HEK293 (cell line): ENCODE results near the gene NRP2.

Source experiments
- CTCF ChIA-PET: fragments of 350-600 bp; formaldehyde crosslinking; extraction: SDS; loops from one replicate; lab custom pipeline; 2021; ENCODE audit warnings: antibody characterized with exemption; lab: Yijun Ruan, JAX
- POLR2A ChIA-PET: fragments of 300-600 bp; formaldehyde crosslinking; extraction: SDS; loops from one replicate; lab custom pipeline; 2020; ENCODE audit warnings: antibody characterized with exemption, inconsistent platforms; lab: Yijun Ruan, JAX
- H3K27ac ChIP-seq: fragments of 200-500 bp; sonication (Bioruptor generic); 2 replicates; pipeline ENCODE4 v1.5.1; 2014; ENCODE audit warnings: low read depth, low read length, control low read depth, inconsistent platforms; ENCODE audit errors: extremely low read depth
- H3K36me3 ChIP-seq, 2 experiments: fragments of 200-500 bp in 1 of 2; sonication (Bioruptor generic) in 1 of 2; 1 replicate in 1 of 2; 2 replicates in 1 of 2; pipeline ENCODE4 v1.5.1; 2014 to 2017; ENCODE audit warnings: inconsistent platforms in 2 of 2, low read length in 2 of 2; ENCODE audit not compliant: control insufficient read depth in 2 of 2, insufficient read depth in 1 of 2
- H3K4me1 ChIP-seq: fragments of 200-500 bp; sonication (Bioruptor generic); 2 replicates; pipeline ENCODE4 v1.5.1; 2014; ENCODE audit warnings: mild to moderate bottlenecking, low read length, inconsistent platforms; ENCODE audit not compliant: control insufficient read depth, insufficient read depth
- H3K4me3 ChIP-seq: 2 replicates; pipeline ENCODE4 v1.5.1; 2011; ENCODE audit warnings: low read depth, mild to moderate bottlenecking, control low read depth, low read length, moderate library complexity
- H3K9me3 ChIP-seq: fragments of 200-500 bp; sonication (Bioruptor generic); 2 replicates; pipeline ENCODE4 v1.5.1; 2014; ENCODE audit warnings: low read depth, low read length, inconsistent platforms; ENCODE audit not compliant: control insufficient read depth, insufficient read depth
- SP2 ChIP-seq: fragments of 450-650 bp; formaldehyde crosslinking; IDR thresholded peaks from 2 replicates; pipeline ENCODE4 v1.5.1; 2016; ENCODE audit warnings: missing biosample characterization, missing genetic modification characterization
- SP3 ChIP-seq: fragments of 450-650 bp; formaldehyde crosslinking; IDR thresholded peaks from 2 replicates; pipeline ENCODE4 v1.5.1; 2016; ENCODE audit warnings: missing biosample characterization, missing genetic modification characterization
- YY1 ChIP-seq: fragments of 450-650 bp; formaldehyde crosslinking; IDR thresholded peaks from 2 replicates; pipeline ENCODE4 v1.5.1; 2018; ENCODE audit warnings: missing biosample characterization, missing genetic modification characterization
- ZEB2 ChIP-seq: fragments of 450-650 bp; formaldehyde crosslinking; IDR thresholded peaks from 2 replicates; pipeline ENCODE4 v1.5.1; 2016; ENCODE audit warnings: missing biosample characterization, missing genetic modification characterization
- ZNF10 ChIP-seq: fragments of 450-650 bp; formaldehyde crosslinking; IDR thresholded peaks from 2 replicates; pipeline ENCODE4 v1.5.1; 2017; ENCODE audit warnings: missing biosample characterization, missing genetic modification characterization
- ZNF146 ChIP-seq: fragments of 450-650 bp; formaldehyde crosslinking; IDR thresholded peaks from 2 replicates; pipeline ENCODE4 v1.5.1; 2016; ENCODE audit warnings: missing biosample characterization, missing genetic modification characterization
- ZNF350 ChIP-seq: fragments of 450-650 bp; formaldehyde crosslinking; IDR thresholded peaks from 2 replicates; pipeline ENCODE4 v1.5.0; 2017; ENCODE audit warnings: missing biosample characterization, mild to moderate bottlenecking, missing genetic modification characterization
- ZNF548 ChIP-seq: fragments of 450-650 bp; formaldehyde crosslinking; IDR thresholded peaks from 2 replicates; pipeline ENCODE4 v1.5.1; 2016; ENCODE audit warnings: missing biosample characterization, missing genetic modification characterization
- ZNF660 ChIP-seq: fragments of 450-650 bp; IDR thresholded peaks from 2 replicates; pipeline ENCODE4 v1.5.1; 2018; ENCODE audit warnings: missing biosample characterization, mild to moderate bottlenecking, missing genetic modification characterization
- ZNF747 ChIP-seq: fragments of 450-650 bp; formaldehyde crosslinking; IDR thresholded peaks from 2 replicates; pipeline ENCODE4 v1.5.1; 2016; ENCODE audit warnings: missing biosample characterization, missing genetic modification characterization
- ZNF768 ChIP-seq: fragments of 450-650 bp; formaldehyde crosslinking; IDR thresholded peaks from 2 replicates; pipeline ENCODE4 v1.5.1; 2018; ENCODE audit warnings: missing biosample characterization, mild to moderate bottlenecking, missing genetic modification characterization
- ZNF785 ChIP-seq: fragments of 450-650 bp; formaldehyde crosslinking; IDR thresholded peaks from 2 replicates; pipeline ENCODE4 v1.5.1; 2016; ENCODE audit warnings: missing biosample characterization, missing genetic modification characterization
- ZNF830 ChIP-seq: fragments of 450-650 bp; IDR thresholded peaks from 2 replicates; pipeline ENCODE4 v1.5.0; 2018; ENCODE audit warnings: missing biosample characterization, missing genetic modification characterization, low read depth, mild to moderate bottlenecking, moderate library complexity
- TF ChIP-seq, protein P1 (sequence below): fragments of 450-650 bp; formaldehyde crosslinking; conservative IDR thresholded peaks from 2 replicates; pipeline ENCODE4 v1.5.1; 2016; ENCODE audit warnings: low read depth, missing biosample characterization, missing genetic modification characterization
- TF ChIP-seq, protein P2 (sequence below): fragments of 450-650 bp; formaldehyde crosslinking; IDR thresholded peaks from 2 replicates; pipeline ENCODE4 v1.5.1; 2016; ENCODE audit warnings: missing biosample characterization, missing genetic modification characterization
- TF ChIP-seq, protein P3 (sequence below): fragments of 450-650 bp; formaldehyde crosslinking; IDR thresholded peaks from 2 replicates; pipeline ENCODE4; 2016; ENCODE audit warnings: missing biosample characterization, missing genetic modification characterization
- TF ChIP-seq, protein P4 (sequence below): sonication (generic); formaldehyde crosslinking; IDR thresholded peaks from 2 replicates; pipeline ENCODE4 v1.8.1; 2022; ENCODE audit warnings: mild to moderate bottlenecking, moderate library complexity, missing genetic modification reagents

NRP2 gene

DNA sequence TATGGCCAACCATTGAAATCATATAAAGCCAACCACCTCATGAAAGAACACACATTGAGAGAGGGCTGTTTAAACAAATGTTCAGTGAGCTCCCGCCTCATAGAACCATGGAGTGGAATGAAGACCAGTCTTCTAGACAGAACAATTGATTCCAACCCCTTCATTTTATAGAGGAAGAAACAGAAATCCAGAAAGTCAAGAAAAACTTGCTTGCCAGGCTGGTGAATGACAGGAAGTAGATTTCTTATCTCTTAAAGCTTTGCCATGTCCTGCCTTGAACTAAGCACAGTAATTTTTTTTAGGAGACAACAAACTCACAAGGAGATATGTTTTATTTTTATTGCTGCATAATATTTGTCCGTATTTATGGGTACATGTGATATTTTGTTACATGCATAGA, 16.5 kb upstream of the NRP2 start (continued):
- no peak for TF ChIP-seq SP2
- TF ChIP-seq ZNF747: no peak
- TF ChIP-seq ZNF768: no peak
- no peak for TF ChIP-seq ZNF785 (tag by site-specific recombination)
- no peak for TF ChIP-seq ZNF146 (tag by site-specific recombination)
- TF ChIP-seq, protein P1, sequence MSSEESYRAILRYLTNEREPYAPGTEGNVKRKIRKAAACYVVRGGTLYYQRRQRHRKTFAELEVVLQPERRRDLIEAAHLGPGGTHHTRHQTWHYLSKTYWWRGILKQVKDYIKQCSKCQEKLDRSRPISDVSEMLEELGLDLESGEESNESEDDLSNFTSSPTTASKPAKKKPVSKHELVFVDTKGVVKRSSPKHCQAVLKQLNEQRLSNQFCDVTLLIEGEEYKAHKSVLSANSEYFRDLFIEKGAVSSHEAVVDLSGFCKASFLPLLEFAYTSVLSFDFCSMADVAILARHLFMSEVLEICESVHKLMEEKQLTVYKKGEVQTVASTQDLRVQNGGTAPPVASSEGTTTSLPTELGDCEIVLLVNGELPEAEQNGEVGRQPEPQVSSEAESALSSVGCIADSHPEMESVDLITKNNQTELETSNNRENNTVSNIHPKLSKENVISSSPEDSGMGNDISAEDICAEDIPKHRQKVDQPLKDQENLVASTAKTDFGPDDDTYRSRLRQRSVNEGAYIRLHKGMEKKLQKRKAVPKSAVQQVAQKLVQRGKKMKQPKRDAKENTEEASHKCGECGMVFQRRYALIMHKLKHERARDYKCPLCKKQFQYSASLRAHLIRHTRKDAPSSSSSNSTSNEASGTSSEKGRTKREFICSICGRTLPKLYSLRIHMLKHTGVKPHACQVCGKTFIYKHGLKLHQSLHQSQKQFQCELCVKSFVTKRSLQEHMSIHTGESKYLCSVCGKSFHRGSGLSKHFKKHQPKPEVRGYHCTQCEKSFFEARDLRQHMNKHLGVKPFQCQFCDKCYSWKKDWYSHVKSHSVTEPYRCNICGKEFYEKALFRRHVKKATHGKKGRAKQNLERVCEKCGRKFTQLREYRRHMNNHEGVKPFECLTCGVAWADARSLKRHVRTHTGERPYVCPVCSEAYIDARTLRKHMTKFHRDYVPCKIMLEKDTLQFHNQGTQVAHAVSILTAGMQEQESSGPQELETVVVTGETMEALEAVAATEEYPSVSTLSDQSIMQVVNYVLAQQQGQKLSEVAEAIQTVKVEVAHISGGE (tag by site-specific recombination): no peak

DNA sequence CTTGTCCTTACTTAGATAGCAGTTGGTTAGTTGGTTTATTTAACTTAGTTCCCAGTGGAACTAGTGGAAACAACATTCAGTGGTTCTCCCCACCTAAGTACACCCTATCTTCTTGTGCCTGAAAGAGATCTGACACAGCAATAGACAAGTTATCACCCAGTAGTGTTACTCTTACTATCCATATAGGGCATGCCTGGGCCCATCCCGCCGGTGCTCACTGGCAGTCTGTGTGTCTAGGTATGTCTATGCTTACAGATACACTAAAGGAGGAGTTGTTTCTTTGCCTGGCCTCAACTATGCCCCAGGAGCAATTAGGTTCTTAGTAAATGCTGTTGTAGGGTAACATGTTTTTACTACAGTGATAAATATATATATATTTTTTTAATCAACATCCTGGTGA, 12.0 kb upstream of the NRP2 start:
- TF ChIP-seq ZNF10 (tag by site-specific recombination) (no peak), ZNF830 (no peak), YY1 (tag by site-specific recombination) (no peak), ZEB2 (tag by site-specific recombination) (no peak), ZNF548 (tag by site-specific recombination) (no peak), ZNF660 (tag by site-specific recombination) (no peak), SP3 (tag by site-specific recombination) (no peak), ZNF350 (tag by site-specific recombination) (no peak)
- TF ChIP-seq, protein P2, sequence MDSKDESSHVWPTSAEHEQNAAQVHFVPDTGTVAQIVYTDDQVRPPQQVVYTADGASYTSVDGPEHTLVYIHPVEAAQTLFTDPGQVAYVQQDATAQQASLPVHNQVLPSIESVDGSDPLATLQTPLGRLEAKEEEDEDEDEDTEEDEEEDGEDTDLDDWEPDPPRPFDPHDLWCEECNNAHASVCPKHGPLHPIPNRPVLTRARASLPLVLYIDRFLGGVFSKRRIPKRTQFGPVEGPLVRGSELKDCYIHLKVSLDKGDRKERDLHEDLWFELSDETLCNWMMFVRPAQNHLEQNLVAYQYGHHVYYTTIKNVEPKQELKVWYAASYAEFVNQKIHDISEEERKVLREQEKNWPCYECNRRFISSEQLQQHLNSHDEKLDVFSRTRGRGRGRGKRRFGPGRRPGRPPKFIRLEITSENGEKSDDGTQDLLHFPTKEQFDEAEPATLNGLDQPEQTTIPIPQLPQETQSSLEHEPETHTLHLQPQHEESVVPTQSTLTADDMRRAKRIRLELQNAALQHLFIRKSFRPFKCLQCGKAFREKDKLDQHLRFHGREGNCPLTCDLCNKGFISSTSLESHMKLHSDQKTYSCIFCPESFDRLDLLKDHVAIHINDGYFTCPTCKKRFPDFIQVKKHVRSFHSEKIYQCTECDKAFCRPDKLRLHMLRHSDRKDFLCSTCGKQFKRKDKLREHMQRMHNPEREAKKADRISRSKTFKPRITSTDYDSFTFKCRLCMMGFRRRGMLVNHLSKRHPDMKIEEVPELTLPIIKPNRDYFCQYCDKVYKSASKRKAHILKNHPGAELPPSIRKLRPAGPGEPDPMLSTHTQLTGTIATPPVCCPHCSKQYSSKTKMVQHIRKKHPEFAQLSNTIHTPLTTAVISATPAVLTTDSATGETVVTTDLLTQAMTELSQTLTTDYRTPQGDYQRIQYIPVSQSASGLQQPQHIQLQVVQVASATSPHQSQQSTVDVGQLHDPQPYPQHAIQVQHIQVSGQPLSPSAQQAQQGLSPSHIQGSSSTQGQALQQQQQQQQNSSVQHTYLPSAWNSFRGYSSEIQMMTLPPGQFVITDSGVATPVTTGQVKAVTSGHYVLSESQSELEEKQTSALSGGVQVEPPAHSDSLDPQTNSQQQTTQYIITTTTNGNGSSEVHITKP (tag by site-specific recombination): no peak
- TF ChIP-seq, protein P3, sequence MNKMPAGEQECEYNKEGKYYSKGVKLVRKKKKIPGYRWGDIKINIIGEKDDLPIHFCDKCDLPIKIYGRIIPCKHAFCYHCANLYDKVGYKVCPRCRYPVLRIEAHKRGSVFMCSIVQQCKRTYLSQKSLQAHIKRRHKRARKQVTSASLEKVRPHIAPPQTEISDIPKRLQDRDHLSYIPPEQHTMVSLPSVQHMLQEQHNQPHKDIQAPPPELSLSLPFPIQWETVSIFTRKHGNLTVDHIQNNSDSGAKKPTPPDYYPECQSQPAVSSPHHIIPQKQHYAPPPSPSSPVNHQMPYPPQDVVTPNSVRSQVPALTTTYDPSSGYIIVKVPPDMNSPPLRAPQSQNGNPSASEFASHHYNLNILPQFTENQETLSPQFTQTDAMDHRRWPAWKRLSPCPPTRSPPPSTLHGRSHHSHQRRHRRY (tag by site-specific recombination): no peak
- TF ChIP-seq, protein P4, sequence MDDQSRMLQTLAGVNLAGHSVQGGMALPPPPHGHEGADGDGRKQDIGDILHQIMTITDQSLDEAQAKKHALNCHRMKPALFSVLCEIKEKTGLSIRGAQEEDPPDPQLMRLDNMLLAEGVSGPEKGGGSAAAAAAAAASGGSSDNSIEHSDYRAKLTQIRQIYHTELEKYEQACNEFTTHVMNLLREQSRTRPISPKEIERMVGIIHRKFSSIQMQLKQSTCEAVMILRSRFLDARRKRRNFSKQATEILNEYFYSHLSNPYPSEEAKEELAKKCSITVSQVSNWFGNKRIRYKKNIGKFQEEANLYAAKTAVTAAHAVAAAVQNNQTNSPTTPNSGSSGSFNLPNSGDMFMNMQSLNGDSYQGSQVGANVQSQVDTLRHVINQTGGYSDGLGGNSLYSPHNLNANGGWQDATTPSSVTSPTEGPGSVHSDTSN: no peak
- ChIA-PET CTCF (no interaction called here), POLR2A (no interaction called here)
- Histone ChIP-seq H3K27ac (no peak overlapping the region), H3K36me3 (no peaks in the 10 kb centered on the region), H3K4me3 (no peak overlapping the region), H3K9me3 (no peaks in the 10 kb centered on the region), H3K4me1 (no peaks in the 10 kb centered on the region)
